ENCODE data around the gene MCF2. TPM values are rescaled to one million over a fixed set of nuclear protein-coding genes. Genes with fewer than 3 reads are reported as not detected.
"Not testable (repeated sequence)": the region's sequence is repeated elsewhere in the genome, so short reads cannot be mapped to it uniquely, and the experiment has no call there.

The MCF2 gene
- polyA plus RNA-seq, 2 of the 4 experiments (the other 2 are of a cell fraction), result 0.09 to 0.10 TPM

- Histone ChIP-seq H3K9me3 (no peaks in the 10 kb centered on the region), H3K27ac (peak overlapping the region in 1 of 2 experiments; percentile 38; a peak in 1 of 6 replicates), H3K4me3 (peak overlapping the region; percentile 42), H3K4me2 (peak overlapping the region; percentile 88), H3K4me1 (no peaks in the 10 kb centered on the region)
- peak; percentile 77 to 87 for ATAC-seq
- FAIRE-seq, result no peak
- DNase-seq (ENCODE audit: low read depth in 1 of 2, low spot score in 1 of 2), result peak in 1 of 2 experiments; percentile 8
- TF ChIP-seq RCOR1 (IDR thresholded peaks at IDR 0.05; ENCODE audit: low read depth, low read length), result no peak
- no peak for TF ChIP-seq GATA3 (IDR thresholded peaks at IDR 0.05; ENCODE audit: borderline replicate concordance)
- no peak for TF ChIP-seq HMGXB4 (CRISPR knock-in tag; IDR thresholded peaks at IDR 0.05; ENCODE audit: borderline replicate concordance)
- TF ChIP-seq CEBPB (IDR thresholded peaks at IDR 0.05), result no peak
- no peak for TF ChIP-seq KDM1A (IDR thresholded peaks at IDR 0.05; ENCODE audit: low read depth)
- TF ChIP-seq NR3C1 (IDR thresholded peaks at IDR 0.05), result no peak
- no peak for TF ChIP-seq ZFP36 (IDR thresholded peaks at IDR 0.05; ENCODE audit: borderline replicate concordance, partially characterized antibody)
- TF ChIP-seq FOSB (CRISPR knock-in tag; IDR thresholded peaks at IDR 0.05), result no peak
- no peak for TF ChIP-seq ESRRA (IDR thresholded peaks at IDR 0.05; ENCODE audit: borderline replicate concordance, low read length)
- no peak for TF ChIP-seq HES2 (IDR thresholded peaks at IDR 0.05)
- no peak for TF ChIP-seq CTCF (IDR thresholded peaks at IDR 0.05)
- no peak for TF ChIP-seq FOSL2 (IDR thresholded peaks at IDR 0.05)
- TF ChIP-seq FOSL2 (CRISPR knock-in tag; IDR thresholded peaks at IDR 0.05), result no peak
- TF ChIP-seq FOXS1 (CRISPR knock-in tag; IDR thresholded peaks at IDR 0.05), result no peak
- TF ChIP-seq BHLHE40 (IDR thresholded peaks at IDR 0.05; ENCODE audit: low read depth, low read length), result no peak
- TF ChIP-seq RFX5 (IDR thresholded peaks at IDR 0.05), result no peak
- TF ChIP-seq RARB (CRISPR knock-in tag; IDR thresholded peaks at IDR 0.05), result no peak
- ChIA-PET POLR2A (no interaction called here), CTCF (no interaction called here)
- WGBS (ENCODE audit: missing lambda C conversion rate), result 5% methylated on average over 12 of the region's 52 CpGs
Observed at GRCh38 chrX:139691843-139692505, 16.0 kb downstream of the MCF2 start.

GRCh38 chrX:139691493-139691842, 16.5 kb downstream of the MCF2 start:
- peak overlapping the region; percentile 42 for H3K4me3 ChIP-seq
- H3K9me3 ChIP-seq, result no peaks in the 10 kb centered on the region
- no peak for TF ChIP-seq USF2 (IDR thresholded peaks at IDR 0.05)
- TF ChIP-seq NPAS2 (CRISPR knock-in tag; IDR thresholded peaks at IDR 0.05; ENCODE audit: borderline replicate concordance), result no peak
- TF ChIP-seq EHF (CRISPR knock-in tag; IDR thresholded peaks at IDR 0.05), result no peak
- no peak for TF ChIP-seq MAFK (IDR thresholded peaks at IDR 0.05; ENCODE audit: partially characterized antibody)
- TF ChIP-seq POLR2AphosphoS2 (conservative IDR thresholded peaks at IDR 0.05; ENCODE audit: low read length), result no peak
- TF ChIP-seq ZSCAN20 (CRISPR knock-in tag; IDR thresholded peaks at IDR 0.05), result no peak
- TF ChIP-seq FOSL2 (IDR thresholded peaks at IDR 0.05), result no peak
- no peak for TF ChIP-seq FOSL2 (CRISPR knock-in tag; IDR thresholded peaks at IDR 0.05)
- DNase-seq (ENCODE audit: low read depth in 1 of 2, low spot score in 1 of 2) (no peak), FAIRE-seq (no peak), ATAC-seq (peak; percentile 70 to 71)
- POLR2A ChIA-PET, result no interaction called here
- peak overlapping the region in 1 of 2 experiments; percentile 38; a peak in 1 of 6 replicates for H3K27ac ChIP-seq
- CTCF ChIA-PET, result no interaction called here
- 3% methylated on average over 9 of the region's 23 CpGs for WGBS (ENCODE audit: missing lambda C conversion rate)
- peak overlapping the region; percentile 88 for H3K4me2 ChIP-seq
- H3K4me1 ChIP-seq, result no peaks in the 10 kb centered on the region

GRCh38 chrX:139685175-139685574, 22.8 kb downstream of the MCF2 start:
- DNase-seq (ENCODE audit: low read depth in 1 of 2, low spot score in 1 of 2); ATAC-seq; H3K4me2 ChIP-seq; POLR2A ChIA-PET; H3K9me3 ChIP-seq; FAIRE-seq; H3K4me1 ChIP-seq; H3K4me3 ChIP-seq; H3K27ac ChIP-seq; CTCF ChIA-PET: not testable (repeated sequence)
- 29% methylated on average over 7 of the region's 7 CpGs for WGBS (ENCODE audit: missing lambda C conversion rate)

Data from A549 (cell line).